Lower lobe of right lung (tissue), 2 donors: ENCODE measurements around the gene ALCAM. TPM values are rescaled to one million over a fixed set of nuclear protein-coding genes. Genes with fewer than 3 reads are reported as not detected.

Source experiments
- ATAC-seq, 2 donors: fragments of 200-7000 bp; cut with Tn5 transposase; one replicate each; pipeline ENCODE4 v1.9.1; 2020 to 2022; ENCODE audit warnings: mild to moderate bottlenecking in 2 of 2, moderate library complexity in 2 of 2
- DNase-seq: peaks from one replicate; pipeline ENCODE4 v3.0.0-alpha.2; 2020
- H3K27ac ChIP-seq: fragments of 200-600 bp; one replicate; pipeline ENCODE4 v1.8.0; 2022
- H3K27me3 ChIP-seq: fragments of 200-600 bp; one replicate; pipeline ENCODE4 v1.8.0; 2022; ENCODE audit warnings: low read depth
- H3K36me3 ChIP-seq: fragments of 200-600 bp; one replicate; pipeline ENCODE4 v1.8.0; 2022; ENCODE audit warnings: mild to moderate bottlenecking
- H3K4me1 ChIP-seq: fragments of 200-600 bp; one replicate; pipeline ENCODE4 v1.8.0; 2022
- H3K4me3 ChIP-seq: fragments of 200-600 bp; one replicate; pipeline ENCODE4 v1.8.0; 2022; ENCODE audit warnings: mild to moderate bottlenecking
- H3K9me3 ChIP-seq: fragments of 200-600 bp; one replicate; pipeline ENCODE4 v1.8.0; 2022
- CTCF ChIP-seq: fragments of 200-600 bp; IDR thresholded peaks from one replicate; pipeline ENCODE4 v1.8.0; 2022; ENCODE audit warnings: antibody characterized with exemption, mild to moderate bottlenecking
- intact Hi-C: fragments of 100-400 bp; cut with DNase I; formaldehyde crosslinking; loops from one replicate; pipeline ENCODE4 v1.11.0; 2022
- total RNA-seq: library from RNA; stranded (reverse); fragmentation: NEBNext Ultra II Directional; extraction: Animal tissue kit (Norgen Biotek cat#: 25700); gene quantifications from one replicate; pipeline ENCODE4 v1.2.1, GENCODE V29; 2021
- donor health status: DM: no; HTN: yes; CAD: no; lungs with severe emphysema.

Gene ALCAM
- total RNA-seq, 1 donor from 2014 or later: 174 TPM

- intact Hi-C loops: no loop called here
- H3K27ac ChIP-seq: no peak overlapping the region
- no peak for DNase-seq
Observed at GRCh38 chr3:105356396-105356795, 10.3 kb upstream of the ALCAM start.

GRCh38 chr3:105356988-105357387 lies 9.7 kb upstream of the ALCAM start:
- Histone ChIP-seq H3K4me1 (no peaks in the 10 kb centered on the region), H3K4me3 (no peak overlapping the region), H3K27ac (no peak overlapping the region), H3K27me3 (peaks cover 7% of the 10 kb centered on the region), H3K9me3 (no peaks in the 10 kb centered on the region), H3K36me3 (no peaks in the 10 kb centered on the region)
- DNase-seq (no peak), ATAC-seq (no peak)
- no peak for TF ChIP-seq CTCF
- intact Hi-C loops: no loop called here

More at GRCh38 chr3:105356396-105356795, 10.3 kb upstream of the ALCAM start:
- Histone ChIP-seq H3K4me3 (no peak overlapping the region), H3K27me3 (peaks cover 7% of the 10 kb centered on the region), H3K4me1 (no peaks in the 10 kb centered on the region), H3K36me3 (no peaks in the 10 kb centered on the region), H3K9me3 (no peaks in the 10 kb centered on the region)
- ATAC-seq: no peak
- no peak for TF ChIP-seq CTCF

DNA sequence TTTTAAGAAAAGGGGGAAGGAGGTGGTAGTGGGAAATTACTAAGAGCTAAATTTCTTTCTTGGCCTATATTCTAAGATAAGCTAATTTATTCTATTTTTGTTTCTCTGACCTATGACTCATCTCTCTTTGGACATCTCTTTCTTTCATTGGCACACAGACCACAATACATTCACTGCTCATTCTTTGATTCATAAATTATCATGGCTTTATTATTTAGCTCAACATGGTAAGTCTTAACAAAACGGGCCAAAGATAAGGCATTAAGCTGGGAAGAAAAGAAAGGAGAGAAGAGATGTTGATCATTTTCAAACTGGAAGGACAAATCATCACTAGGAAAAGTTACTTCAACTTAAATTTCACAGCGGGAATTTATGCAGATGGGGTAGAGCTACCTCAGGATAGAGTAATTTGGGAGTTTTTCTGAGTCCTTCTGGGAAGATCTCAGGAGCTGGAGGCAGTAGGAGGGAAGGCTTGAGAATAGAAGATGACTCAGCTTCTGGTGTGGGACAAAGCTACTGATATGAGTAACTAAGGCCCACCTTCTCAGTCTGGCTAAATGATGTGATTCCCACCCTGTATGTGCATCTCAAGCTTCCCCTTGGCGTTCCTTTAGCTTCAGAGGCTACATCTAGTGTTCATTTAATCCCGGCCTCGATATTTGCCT lies 7.5 kb upstream of the ALCAM start:
- Histone ChIP-seq H3K27ac (no peak overlapping the region), H3K27me3 (no peaks in the 10 kb centered on the region), H3K4me1 (no peaks in the 10 kb centered on the region), H3K36me3 (no peaks in the 10 kb centered on the region), H3K4me3 (no peak overlapping the region), H3K9me3 (no peaks in the 10 kb centered on the region)
- DNase-seq (no peak), ATAC-seq (no peak)
- intact Hi-C loops: no loop called here
- TF ChIP-seq CTCF: no peak

GRCh38 chr3:105360003-105360402 lies 6.7 kb upstream of the ALCAM start:
- no peaks in the 10 kb centered on the region for H3K9me3 ChIP-seq
- H3K27ac ChIP-seq: no peak overlapping the region
- H3K36me3 ChIP-seq: no peaks in the 10 kb centered on the region
- H3K4me3 ChIP-seq: no peak overlapping the region
- intact Hi-C loops: no loop called here
- no peaks in the 10 kb centered on the region for H3K27me3 ChIP-seq
- no peaks in the 10 kb centered on the region for H3K4me1 ChIP-seq
- no peak for TF ChIP-seq CTCF
- ATAC-seq: no peak
- DNase-seq: no peak

DNA sequence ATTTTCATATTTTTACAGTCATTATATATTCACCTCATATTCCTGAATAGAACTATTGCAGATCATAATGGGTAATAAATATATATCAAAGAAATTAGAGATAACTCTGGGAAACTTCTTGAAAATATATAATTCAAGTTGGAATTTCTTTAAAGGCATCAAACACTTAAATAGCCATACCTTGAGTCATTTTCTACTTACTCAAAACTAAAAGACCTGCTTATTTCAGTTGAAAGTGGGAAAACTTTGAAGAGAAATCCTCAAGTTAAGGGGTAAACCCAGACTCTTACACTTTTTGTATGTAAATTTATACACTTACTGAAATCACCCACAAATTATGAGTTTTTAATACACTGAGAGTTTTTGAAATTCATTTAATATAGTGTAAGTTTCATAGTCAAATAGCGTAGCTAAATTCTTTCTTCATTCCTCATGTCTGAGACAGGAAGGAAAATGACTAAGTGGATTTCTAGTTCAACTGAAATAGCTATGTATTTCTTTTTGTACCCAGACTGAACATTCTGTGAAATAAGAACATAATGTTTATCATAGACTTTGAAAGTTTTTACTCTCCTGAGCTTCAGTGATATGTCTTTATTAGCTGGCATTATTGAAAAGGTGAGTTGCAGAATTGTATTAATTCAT lies 4.6 kb upstream of the ALCAM start:
- Histone ChIP-seq H3K4me1 (peaks cover 2% of the 10 kb centered on the region), H3K27me3 (no peaks in the 10 kb centered on the region), H3K9me3 (no peaks in the 10 kb centered on the region), H3K36me3 (no peaks in the 10 kb centered on the region), H3K4me3 (no peak overlapping the region), H3K27ac (no peak overlapping the region)
- ATAC-seq (no peak), DNase-seq (no peak)
- TF ChIP-seq CTCF: no peak
- intact Hi-C loops: no loop called here
